PFSK-1 (cell line): Measurements from ENCODE around the gene MCM8.

Source experiments
- FOXP2 ChIP-seq: optimal IDR thresholded peaks from 2 replicates; pipeline ENCODE3; 2011; ENCODE audit warnings: borderline replicate concordance, control low read depth, inconsistent platforms; ENCODE audit not compliant: insufficient read depth; ENCODE audit errors: extremely low read length, extremely low read depth
- POLR2AphosphoS5 ChIP-seq: IDR thresholded peaks from 2 replicates; pipeline ENCODE4 v1.6.1; 2012; ENCODE audit warnings: low read depth, mild to moderate bottlenecking, control low read depth, low read length, moderate library complexity
- SIN3A ChIP-seq: IDR thresholded peaks from 2 replicates; pipeline ENCODE4 v1.6.1; 2012; ENCODE audit warnings: mild to moderate bottlenecking, low read length, moderate library complexity, borderline replicate concordance; ENCODE audit not compliant: insufficient read depth
- TAF1 ChIP-seq: IDR thresholded peaks from 2 replicates; pipeline ENCODE4 v1.6.1; 2012; ENCODE audit warnings: low read length, control low read depth, borderline replicate concordance; ENCODE audit not compliant: insufficient read depth
- TF ChIP-seq, protein P1 (sequence below), 2 experiments: IDR thresholded peaks; 2 replicates each; pipeline versions ENCODE4 v1.6.1 to v1.8.0; 2011 to 2012; ENCODE audit warnings: low read depth in 2 of 2, low read length in 2 of 2, control low read depth in 1 of 2, inconsistent platforms in 1 of 2, mild to moderate bottlenecking in 1 of 2, moderate library complexity in 1 of 2; ENCODE audit not compliant: insufficient read depth in 1 of 2

MCM8 gene

DNA sequence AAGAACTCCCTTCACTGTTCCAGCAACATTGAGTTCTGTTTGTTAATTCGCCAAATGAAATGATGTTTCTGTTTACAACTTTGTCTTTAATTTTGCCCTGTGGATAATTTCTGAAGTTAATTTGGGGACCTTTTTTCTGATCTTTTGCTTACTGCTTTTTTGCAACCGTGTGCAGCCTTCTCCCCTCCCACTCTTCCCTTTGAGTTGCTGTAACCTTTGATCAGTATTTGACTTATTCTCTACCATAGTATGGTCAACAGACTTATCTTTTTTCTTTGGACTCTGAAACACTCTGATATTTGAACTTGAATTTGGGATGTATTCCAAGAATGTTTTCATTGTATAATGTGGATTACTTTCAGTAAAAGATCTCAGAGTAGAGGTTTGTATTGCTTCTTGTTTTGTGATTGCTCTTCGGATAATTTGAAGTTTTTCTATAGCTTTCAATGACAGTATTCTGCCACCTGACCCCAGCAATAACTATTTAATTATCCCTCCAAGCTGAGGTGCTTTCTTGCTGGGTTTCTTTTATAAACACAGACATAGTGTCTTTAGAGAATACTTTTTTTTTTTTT, 57.2 kb downstream of the MCM8 start:
- TF ChIP-seq FOXP2: no peak

DNA sequence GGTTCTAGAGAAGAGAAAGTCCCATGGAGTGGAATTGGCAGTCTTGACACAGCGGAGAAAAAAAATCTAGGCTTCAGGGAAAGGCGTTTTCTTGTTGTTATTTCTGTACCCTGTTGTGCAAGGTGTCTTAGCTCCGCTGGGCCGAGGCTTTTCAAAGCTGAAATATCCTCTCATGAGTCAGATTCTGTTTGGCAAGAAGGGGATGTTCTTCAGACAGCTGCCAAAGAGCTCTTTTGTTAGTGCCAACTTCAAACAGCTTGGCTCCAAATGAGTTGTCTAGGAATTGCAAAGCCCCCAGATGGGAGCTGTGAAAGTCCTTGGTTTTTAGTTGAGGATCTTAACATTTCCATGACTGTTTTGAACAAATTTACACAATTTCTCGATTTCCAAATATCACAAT, 57.8 kb downstream of the MCM8 start:
- TF ChIP-seq POLR2AphosphoS5: no peak
- TF ChIP-seq, protein P1, sequence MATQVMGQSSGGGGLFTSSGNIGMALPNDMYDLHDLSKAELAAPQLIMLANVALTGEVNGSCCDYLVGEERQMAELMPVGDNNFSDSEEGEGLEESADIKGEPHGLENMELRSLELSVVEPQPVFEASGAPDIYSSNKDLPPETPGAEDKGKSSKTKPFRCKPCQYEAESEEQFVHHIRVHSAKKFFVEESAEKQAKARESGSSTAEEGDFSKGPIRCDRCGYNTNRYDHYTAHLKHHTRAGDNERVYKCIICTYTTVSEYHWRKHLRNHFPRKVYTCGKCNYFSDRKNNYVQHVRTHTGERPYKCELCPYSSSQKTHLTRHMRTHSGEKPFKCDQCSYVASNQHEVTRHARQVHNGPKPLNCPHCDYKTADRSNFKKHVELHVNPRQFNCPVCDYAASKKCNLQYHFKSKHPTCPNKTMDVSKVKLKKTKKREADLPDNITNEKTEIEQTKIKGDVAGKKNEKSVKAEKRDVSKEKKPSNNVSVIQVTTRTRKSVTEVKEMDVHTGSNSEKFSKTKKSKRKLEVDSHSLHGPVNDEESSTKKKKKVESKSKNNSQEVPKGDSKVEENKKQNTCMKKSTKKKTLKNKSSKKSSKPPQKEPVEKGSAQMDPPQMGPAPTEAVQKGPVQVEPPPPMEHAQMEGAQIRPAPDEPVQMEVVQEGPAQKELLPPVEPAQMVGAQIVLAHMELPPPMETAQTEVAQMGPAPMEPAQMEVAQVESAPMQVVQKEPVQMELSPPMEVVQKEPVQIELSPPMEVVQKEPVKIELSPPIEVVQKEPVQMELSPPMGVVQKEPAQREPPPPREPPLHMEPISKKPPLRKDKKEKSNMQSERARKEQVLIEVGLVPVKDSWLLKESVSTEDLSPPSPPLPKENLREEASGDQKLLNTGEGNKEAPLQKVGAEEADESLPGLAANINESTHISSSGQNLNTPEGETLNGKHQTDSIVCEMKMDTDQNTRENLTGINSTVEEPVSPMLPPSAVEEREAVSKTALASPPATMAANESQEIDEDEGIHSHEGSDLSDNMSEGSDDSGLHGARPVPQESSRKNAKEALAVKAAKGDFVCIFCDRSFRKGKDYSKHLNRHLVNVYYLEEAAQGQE (IDR thresholded peaks at IDR 0.05; ENCODE audit: insufficient read depth in 1 of 2, low read depth in 2 of 2, low read length in 2 of 2): no peak
- no peak for TF ChIP-seq SIN3A
- no peak for TF ChIP-seq FOXP2
- TF ChIP-seq TAF1: no peak

DNA sequence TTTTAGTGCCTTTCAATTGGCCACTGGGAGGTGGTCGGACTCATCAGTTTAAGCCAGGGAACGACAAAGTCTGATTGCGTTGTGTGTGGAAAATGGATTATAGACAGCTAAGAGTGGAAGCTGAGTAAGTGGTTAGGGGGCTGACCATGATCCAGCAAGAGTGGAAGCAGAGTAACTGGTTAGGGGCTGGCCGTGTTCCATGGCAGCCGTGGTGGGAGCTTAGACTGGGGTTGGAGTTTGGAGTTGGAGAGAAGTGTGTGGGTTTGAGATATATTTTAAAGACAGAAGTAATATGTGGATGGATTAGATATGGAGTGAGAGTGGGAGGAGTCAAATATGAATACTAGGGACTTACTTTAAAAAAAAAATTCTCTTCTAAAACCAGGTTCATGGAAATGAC, 61.7 kb downstream of the MCM8 start:
- no peak for TF ChIP-seq TAF1
- TF ChIP-seq POLR2AphosphoS5: no peak
- no peak for TF ChIP-seq FOXP2
- TF ChIP-seq, protein P1 (IDR thresholded peaks at IDR 0.05; ENCODE audit: insufficient read depth in 1 of 2, low read depth in 2 of 2, low read length in 2 of 2): no peak
- TF ChIP-seq SIN3A: no peak

DNA sequence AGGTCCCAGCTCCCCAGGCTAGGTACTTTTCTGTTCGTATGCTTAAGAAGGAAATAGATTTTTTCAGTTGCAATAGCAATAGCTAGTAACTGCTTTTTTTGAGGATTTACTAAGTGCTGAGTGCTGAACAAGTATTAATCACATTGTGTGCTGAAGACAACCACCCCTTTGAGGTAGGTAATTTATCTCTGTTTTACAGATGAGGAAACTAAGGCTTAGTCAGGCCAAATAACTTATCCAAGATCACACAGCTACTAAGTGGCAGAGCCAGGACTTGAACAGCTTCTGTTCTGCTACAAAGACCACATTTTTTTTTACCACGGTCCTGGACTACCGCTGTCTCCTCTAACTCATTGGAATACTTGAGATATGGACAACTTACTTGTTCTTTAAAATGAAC, 63.6 kb downstream of the MCM8 start:
- TF ChIP-seq POLR2AphosphoS5: no peak
- no peak for TF ChIP-seq TAF1
- no peak for TF ChIP-seq FOXP2
- TF ChIP-seq, protein P1 (IDR thresholded peaks at IDR 0.05; ENCODE audit: insufficient read depth in 1 of 2, low read depth in 2 of 2, low read length in 2 of 2): no peak
- no peak for TF ChIP-seq SIN3A

GRCh38 chr20:6014957-6015356, 64.5 kb downstream of the MCM8 start:
- TF ChIP-seq, protein P1 (IDR thresholded peaks at IDR 0.05; ENCODE audit: insufficient read depth in 1 of 2, low read depth in 2 of 2, low read length in 2 of 2): no peak
- no peak for TF ChIP-seq FOXP2
- TF ChIP-seq POLR2AphosphoS5: no peak
- no peak for TF ChIP-seq SIN3A
- TF ChIP-seq TAF1: no peak
